ENCODE measurements around the gene ABCC4.

ABCC4 gene

GRCh38 chr13:95254339-95254738 lies 46.9 kb downstream of the ABCC4 start:
- DNase-seq: no peak

GRCh38 chr13:95253033-95253432 lies 48.2 kb downstream of the ABCC4 start:
- DNase-seq: no peak

DNA sequence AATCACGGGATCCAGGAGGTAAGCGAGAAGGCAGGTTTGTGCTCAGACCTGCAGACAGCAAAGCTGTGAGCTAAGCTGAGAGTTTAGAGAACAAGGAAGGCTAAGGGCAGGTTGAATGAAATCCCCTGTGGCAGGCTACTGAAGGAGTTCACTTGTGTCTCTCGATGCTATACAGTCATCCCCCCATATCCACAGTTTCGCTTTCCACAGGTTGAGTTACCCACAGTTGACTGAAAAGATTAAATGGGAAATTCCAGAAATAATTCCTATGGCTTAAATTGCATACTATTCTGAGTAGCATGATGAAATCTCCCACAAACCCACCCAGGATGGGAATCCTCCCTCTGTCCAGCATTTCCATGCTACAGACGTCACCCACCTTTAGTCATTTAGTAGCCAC lies 49.6 kb downstream of the ABCC4 start:
- no peak for DNase-seq

DNA sequence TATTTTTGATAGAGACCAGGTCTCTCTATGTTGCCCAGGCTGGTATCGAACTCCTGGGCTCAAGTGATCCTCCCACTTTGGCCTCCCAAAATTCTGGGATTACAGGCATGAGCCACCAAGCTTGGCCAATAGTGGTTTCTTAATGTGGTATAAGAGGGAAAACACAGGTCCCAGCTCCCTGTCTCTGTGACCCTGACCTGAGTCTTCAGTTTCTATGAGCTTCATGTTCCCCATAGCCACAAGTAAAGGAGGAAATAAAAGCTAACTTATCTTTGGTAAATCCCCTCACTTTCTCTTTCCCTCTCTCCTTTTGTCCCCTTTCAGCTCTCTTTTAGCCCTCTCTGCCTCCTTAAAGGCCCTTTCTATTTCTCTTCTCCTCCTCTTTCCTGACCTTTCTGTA lies 50.3 kb downstream of the ABCC4 start:
- DNase-seq: no peak

DNA sequence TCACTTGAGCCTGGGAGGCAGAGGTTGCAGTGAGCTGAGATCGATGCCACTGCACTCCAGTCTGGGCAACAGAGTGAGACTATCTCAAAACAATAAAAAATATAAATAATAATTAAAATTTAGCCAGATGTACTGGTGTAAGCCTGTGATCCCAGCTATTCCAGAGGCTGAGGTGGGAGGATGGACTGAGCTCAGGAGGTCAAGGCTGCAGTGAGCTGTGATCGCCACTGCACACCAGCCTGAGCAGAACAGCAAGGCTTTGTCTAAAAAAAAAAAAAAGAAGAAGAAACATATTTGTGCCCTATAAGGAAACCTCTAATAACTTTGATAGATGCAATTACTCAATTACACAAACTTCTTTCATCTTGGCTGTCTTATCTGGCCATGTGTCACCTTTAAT lies 52.3 kb downstream of the ABCC4 start:
- DNase-seq: no peak

DNA sequence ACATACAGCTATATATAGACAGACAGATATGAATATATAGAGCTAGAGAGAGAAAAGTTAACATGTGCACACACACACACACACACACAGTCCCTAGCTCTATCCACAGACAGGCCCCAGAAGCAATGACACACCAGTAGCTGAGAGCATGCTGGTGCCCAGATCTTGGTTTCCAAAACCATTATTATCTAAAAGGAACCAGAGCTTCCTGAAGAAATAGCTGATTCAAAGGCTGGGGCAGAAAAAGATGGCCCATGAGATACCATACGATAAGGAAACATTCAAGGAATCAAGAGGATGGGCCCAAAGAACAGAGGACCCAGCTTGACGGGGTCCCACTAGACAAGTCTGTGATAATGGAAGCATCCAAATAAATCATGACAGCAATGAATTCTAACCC lies 53.4 kb downstream of the ABCC4 start:
- no peak for DNase-seq

GRCh38 chr13:95247171-95247570 lies 54.1 kb downstream of the ABCC4 start:
- no peak for DNase-seq

GRCh38 chr13:95246292-95247082 lies 54.8 kb downstream of the ABCC4 start:
- no peak for DNase-seq

- no peak for DNase-seq
Observed at GRCh38 chr13:95245071-95245470, 56.2 kb downstream of the ABCC4 start.

DNA sequence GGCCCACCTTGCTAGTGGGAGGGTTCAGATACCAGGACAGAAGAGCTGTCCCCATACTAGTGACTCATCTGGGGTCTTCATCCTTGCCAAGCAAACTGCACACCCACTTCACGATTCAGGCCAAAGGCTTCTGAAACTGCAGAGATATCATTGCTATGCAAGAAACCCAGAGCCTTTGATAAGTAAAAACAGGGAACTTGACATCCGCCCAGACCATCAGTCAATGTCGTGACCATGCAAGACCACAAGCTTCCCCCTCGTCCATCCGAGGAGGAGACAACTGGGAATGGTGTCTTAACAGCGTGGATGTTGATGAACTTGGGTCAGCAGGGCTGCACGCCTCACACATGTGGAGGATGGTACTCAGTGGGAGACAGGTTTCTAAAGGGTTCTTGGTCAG lies 58.0 kb downstream of the ABCC4 start:
- DNase-seq: no peak

GRCh38 chr13:95241321-95241720 lies 59.9 kb downstream of the ABCC4 start:
- DNase-seq: no peak

DNA sequence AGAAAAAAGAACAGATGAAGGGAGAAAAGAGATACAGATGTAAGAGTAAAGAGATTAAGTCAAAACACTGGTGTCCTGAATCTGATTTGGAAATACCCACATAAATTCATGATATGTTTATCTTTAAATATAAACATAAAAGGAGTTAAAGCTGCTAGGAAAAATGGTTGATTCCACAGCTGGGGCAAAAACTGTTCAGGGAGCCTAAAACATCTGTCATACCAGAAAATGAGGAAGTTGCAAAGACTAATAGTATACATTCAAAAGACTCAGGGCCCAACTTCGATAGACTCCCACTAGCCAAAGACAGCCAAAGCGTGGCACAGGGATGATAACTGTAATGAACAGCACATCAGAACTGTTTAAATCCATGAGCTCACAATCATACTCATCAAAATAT lies 62.0 kb downstream of the ABCC4 start:
- DNase-seq: no peak

DNA sequence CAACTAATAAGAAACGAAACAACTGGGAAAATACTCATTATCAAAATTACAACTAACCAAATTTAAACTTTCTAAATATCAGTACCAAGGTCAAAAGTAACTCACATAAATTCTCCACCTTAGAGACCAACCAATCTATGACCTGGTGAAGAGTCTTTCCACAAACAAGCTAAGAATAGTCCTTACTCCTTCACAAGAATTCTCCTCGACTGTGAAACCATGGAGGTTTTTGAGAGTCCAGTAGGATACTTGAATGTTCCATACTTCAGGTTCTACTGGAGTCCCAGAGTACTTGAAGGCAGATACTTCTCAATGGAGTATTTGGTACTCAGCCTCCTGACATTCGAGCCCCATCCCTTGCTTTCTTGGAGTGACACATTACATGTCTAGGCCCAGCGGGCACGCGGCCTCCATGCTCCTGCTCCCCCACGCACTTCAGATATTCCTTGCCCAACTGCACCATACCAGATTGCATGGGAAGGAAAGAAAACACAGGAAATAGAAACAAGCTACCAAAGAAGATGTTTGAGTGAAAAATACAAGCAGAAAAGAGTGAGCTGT lies 63.9 kb downstream of the ABCC4 start:
- no peak for DNase-seq

DNA sequence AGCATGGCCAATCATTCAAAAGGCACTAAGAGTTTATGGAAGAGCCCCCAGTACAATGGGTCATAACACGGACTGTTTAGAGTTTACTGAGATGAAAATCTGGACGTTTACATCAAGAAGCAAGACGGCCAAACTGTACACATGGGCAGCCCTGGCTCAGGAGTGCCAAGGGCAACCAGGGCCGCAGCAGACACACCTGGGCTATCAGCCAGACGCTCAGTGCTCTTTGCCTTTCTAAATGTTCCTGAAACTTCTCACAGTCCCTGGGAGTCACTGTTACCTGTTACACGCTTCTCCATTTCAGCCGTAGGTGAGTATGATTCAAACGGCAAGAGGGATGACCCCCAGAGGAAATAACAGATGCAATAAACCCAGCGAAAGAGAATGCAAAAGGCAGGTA lies 64.5 kb downstream of the ABCC4 start:
- no peak for DNase-seq

- no peak for DNase-seq
Observed at GRCh38 chr13:95235974-95236373, 65.3 kb downstream of the ABCC4 start.

GRCh38 chr13:95235199-95235756 lies 66.0 kb downstream of the ABCC4 start:
- DNase-seq: no peak

DNA sequence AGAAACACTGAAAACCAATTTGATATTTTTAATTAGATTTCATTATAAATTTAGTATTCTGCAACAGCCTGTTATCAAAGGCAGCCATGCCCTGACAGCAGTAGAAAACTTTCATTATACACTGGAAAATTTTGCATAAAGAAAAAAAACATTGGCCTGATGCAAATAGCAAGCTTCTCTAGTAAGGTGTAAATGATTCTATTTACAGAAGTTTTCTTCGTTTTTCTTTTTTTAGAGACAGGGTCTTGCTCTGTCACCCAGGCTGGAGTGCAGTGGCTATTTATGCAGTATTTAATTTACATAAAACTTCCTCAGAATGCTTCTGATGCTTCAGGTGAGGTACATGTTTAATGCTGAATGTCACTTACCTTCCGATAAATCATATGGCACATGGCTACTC lies 67.0 kb downstream of the ABCC4 start:
- no peak for DNase-seq

DNA sequence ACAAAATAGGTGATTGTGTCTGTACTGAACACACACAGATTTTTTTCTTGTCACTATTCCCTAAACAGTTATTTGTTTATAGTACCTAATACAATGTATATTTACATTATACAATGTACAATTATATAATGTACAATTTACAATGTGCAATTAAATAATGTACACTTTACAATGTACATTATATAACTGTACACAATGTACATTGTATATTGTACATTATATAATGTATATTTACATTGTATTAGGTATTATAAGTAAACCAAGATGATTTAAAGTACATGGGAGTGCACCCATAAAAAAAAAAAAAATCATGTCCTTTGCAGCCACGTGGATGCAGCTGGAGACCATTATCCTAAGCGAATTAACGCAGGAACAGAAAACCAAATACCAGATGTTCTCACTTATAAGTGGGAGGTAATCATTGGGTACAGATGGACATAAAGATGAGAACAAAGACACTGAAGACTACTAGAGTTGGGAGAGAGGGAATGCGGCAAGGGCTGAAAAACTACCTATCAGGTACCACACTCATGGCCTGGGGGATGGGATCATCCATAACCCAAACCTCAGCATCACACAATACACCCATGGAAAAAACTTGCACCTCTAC lies 68.1 kb downstream of the ABCC4 start:
- DNase-seq: no peak

- no peak for DNase-seq
Observed at GRCh38 chr13:95231393-95231792, 69.9 kb downstream of the ABCC4 start.

DNA sequence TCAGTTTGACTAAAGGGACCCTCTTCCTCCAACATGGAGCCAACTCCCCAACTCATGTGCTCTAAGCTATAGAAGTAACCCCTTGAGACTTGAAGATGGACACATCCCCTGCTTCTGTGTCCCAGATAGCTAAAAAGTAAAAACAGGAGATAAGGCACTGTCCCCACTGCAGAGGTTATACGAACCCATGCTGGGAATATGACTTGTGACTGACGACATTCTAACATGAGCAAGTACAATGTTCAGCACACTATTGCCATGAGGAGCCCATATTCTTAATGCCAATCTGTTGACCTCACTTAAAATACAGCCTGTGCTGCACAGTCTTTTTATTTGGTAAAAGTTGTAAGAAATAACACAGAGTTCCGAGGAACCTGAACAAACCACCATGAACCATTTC lies 71.4 kb downstream of the ABCC4 start:
- DNase-seq: no peak

DNA sequence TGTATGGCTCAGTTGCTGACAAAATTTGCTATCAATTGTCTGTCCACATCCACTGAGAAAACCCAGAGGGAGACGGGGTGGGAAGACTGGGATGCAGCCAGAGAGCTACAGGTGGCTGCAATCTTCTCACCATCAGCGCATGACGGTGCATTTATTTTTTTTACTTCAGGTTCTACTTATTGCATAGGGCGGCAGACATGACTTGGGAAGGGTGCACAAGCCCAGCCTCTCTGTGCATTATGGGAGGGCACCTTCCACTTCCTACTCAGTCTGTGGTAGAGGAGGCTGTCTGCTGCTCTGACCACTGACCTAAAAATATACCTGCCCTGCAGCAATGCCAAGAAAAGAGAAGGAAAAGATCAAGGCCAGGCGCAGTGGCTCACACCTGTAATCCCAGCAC lies 73.1 kb downstream of the ABCC4 start:
- no peak for DNase-seq

DNA sequence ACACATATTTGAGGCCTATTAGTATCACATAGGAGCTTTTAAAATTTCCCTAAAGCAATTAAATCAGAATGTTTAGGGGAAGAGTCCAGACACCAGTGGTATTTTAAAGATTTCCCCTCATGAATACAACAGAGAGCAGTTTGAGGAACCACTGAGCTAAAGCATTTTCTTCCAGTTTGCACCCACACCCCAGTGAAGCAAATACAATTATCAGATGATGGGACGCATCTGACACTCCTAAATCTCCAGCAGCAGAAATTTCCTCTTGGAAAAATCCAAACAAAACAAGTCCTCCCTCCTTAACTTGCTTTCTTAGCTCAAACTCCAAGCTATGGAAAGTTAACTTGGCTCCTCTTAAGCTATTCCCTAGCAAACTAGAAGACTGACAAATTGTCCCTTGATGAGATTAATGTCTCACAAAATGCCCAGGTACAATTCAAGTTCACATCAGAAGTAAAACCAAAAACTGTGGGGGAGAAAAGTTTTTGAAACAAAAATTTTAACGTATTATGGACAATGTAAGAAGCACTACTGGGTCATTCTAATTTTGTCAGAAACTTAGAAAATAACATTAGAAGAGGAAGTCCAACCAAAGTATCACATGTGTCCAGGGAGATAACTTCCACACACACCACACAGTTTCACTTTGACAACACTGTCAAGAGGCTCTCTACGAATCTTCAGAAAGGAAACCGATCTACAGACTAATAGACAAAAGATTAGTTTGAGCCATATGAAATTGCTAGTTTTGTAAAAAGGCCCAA lies 74.1 kb downstream of the ABCC4 start:
- no peak for DNase-seq

GRCh38 chr13:95226476-95226875 lies 74.8 kb downstream of the ABCC4 start:
- DNase-seq: no peak
